ENCODE results near the gene IQGAP2. TPM values are rescaled to one million over a fixed set of nuclear protein-coding genes. Genes with fewer than 3 reads are reported as not detected.
"Not testable (repeated sequence)": the region's sequence is repeated elsewhere in the genome, so short reads cannot be mapped to it uniquely, and the experiment has no call there.

The IQGAP2 gene
- total and polyA plus RNA-seq, 2 donors (not counting 1 experiment from before 2014, with no cell fraction given) = 8.1 to 15.0 TPM

DNA sequence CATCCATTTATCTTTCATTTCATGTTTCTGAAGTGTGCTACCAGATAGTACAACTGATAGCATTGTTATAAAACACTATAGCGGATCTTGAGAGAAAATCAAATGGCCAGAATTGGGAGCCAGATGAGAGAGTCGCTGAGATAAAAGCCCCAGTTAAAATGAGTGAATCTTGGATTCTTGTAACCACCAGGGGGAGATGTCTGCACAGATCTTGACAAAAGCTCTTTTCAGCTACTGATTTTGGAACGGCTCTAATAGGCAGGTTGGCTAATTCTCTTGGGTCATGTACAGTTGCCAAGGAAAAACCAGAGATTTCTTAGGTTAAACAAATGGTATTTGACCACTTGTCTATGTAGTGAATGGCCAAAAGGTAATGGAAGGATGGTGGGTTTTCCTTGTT is 198.4 kb downstream of the IQGAP2 start:
- no peak overlapping the region for H3K27ac Mint-ChIP-seq
- CTCF ChIA-PET = interaction anchor here (0.9 to 6.8 kb wide), 12 partner anchors 10 to 476 kb away, joined by 3 to 102 read pairs (median 4); no protein-coding TSS in a partner anchor
- H3K4me1 Mint-ChIP-seq = no peaks in the 10 kb centered on the region

DNA sequence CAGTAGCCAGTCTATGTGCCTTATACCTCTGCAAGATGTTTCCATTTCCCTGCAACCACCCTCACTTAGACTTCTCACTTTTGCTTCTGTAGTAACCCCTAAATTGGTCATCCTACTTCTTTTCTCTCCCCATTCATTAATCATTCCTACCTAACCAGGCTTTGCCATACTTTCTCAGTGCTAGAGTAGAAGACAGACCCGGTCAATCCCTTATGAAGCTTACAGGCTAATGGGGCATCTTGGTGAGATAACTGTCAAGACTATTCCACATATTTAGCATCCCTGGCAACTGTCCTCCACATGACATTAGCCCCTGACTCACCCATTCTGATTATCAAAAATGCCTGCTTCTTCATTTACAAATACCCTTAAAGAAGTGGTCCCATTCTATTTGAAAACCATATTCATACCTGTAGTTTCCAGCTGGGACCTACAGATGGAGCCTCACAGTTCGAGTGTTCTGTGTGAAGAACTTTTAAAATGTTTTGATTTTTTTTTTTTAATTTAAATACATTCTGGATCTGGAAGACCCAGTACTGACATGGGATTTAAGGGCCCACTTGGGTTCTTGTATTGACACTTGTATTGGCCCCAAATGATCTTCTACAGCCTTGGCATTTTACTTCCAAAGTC is 199.1 kb downstream of the IQGAP2 start:
- no peak overlapping the region for H3K4me3 ChIP-seq (ENCODE audit: control extremely low read depth in 1 of 5, extremely low read depth in 1 of 5, insufficient read depth in 1 of 5, low read depth in 2 of 5, low read length in 4 of 5)
- no peak overlapping the region for H3K27ac ChIP-seq (ENCODE audit: low read length in 2 of 2)
- CTCF ChIA-PET = interaction anchor here (0.9 to 6.8 kb wide), 12 partner anchors 10 to 476 kb away, joined by 3 to 102 read pairs (median 4); no protein-coding TSS in a partner anchor
- H3K4me1 Mint-ChIP-seq = peaks cover under 1% of the 10 kb centered on the region
- POLR2A ChIA-PET = no interaction called here
- H3K79me2 ChIP-seq (ENCODE audit: control insufficient read depth, insufficient read depth, low read length) = no peaks in the 10 kb centered on the region
- no peaks in the 10 kb centered on the region for H3K4me1 ChIP-seq (ENCODE audit: control insufficient read depth in 2 of 2, insufficient read depth in 2 of 2, low read length in 2 of 2)
- WGBS (ENCODE audit: insufficient coverage) = 100% methylated on average over 1 of the region's 2 CpGs
- no peaks in the 10 kb centered on the region for H4K20me1 ChIP-seq (ENCODE audit: control insufficient read depth, insufficient read depth, low read length, poor library complexity, severe bottlenecking)
- no peak overlapping the region for H3K9ac ChIP-seq (ENCODE audit: low read length)
- peaks cover 0 to 14% of the 10 kb centered on the region in 2 experiments for H3K36me3 ChIP-seq (replicated peaks in 1 of 2; ENCODE audit: control extremely low read depth in 1 of 2, control insufficient read depth in 1 of 2, extremely low read depth in 1 of 2, insufficient read depth in 2 of 2, low read length in 1 of 2)
- intact Hi-C loops (cut with micrococcal nuclease) = loop anchor here (5.0 kb wide), 1 partner anchor 475 kb away; no protein-coding TSS in a partner anchor
- TF ChIP-seq, protein P1, sequence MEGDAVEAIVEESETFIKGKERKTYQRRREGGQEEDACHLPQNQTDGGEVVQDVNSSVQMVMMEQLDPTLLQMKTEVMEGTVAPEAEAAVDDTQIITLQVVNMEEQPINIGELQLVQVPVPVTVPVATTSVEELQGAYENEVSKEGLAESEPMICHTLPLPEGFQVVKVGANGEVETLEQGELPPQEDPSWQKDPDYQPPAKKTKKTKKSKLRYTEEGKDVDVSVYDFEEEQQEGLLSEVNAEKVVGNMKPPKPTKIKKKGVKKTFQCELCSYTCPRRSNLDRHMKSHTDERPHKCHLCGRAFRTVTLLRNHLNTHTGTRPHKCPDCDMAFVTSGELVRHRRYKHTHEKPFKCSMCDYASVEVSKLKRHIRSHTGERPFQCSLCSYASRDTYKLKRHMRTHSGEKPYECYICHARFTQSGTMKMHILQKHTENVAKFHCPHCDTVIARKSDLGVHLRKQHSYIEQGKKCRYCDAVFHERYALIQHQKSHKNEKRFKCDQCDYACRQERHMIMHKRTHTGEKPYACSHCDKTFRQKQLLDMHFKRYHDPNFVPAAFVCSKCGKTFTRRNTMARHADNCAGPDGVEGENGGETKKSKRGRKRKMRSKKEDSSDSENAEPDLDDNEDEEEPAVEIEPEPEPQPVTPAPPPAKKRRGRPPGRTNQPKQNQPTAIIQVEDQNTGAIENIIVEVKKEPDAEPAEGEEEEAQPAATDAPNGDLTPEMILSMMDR (IDR thresholded peaks at IDR 0.05) = no peak
- TF ChIP-seq EZH2 (IDR thresholded peaks at IDR 0.05; ENCODE audit: borderline replicate concordance, insufficient read depth, low read depth, low read length, poor library complexity, severe bottlenecking) = no peak
- H3K9me3 ChIP-seq (ENCODE audit: control extremely low read depth in 1 of 3, control insufficient read depth in 2 of 3, insufficient read depth in 1 of 3, low read length in 2 of 3) = no peaks in the 10 kb centered on the region
- H3K27me3 ChIP-seq (replicated peaks in 1 of 4; ENCODE audit: control extremely low read depth in 1 of 4, control insufficient read depth in 3 of 4, insufficient read depth in 4 of 4, low read length in 3 of 4) = no peaks in the 10 kb centered on the region
- no peak overlapping the region for H3K4me2 ChIP-seq (replicated peaks; ENCODE audit: low read depth, low read length, poor library complexity, severe bottlenecking)
- no peak overlapping the region for H3K27ac Mint-ChIP-seq
- no peak overlapping the region for H2AFZ ChIP-seq (ENCODE audit: insufficient read depth, low read depth, low read length, poor library complexity, severe bottlenecking)
- H3K27me3 Mint-ChIP-seq = no peaks in the 10 kb centered on the region
- H3K9me3 Mint-ChIP-seq (ENCODE audit: insufficient read depth) = no peaks in the 10 kb centered on the region
- DNase-seq (no peak), ATAC-seq (ENCODE audit: low read depth) (no peak)
- H3K4me3 Mint-ChIP-seq = no peak overlapping the region

More for the DNA sequence above, 198.4 kb downstream of the IQGAP2 start:
- intact Hi-C loops (cut with micrococcal nuclease) = loop anchor here (1.0 to 5.0 kb wide), 2 partner anchors 40 to 476 kb away; no protein-coding TSS in a partner anchor
- Histone ChIP-seq H3K27me3 (replicated peaks in 1 of 4; ENCODE audit: control extremely low read depth in 1 of 4, control insufficient read depth in 3 of 4, insufficient read depth in 4 of 4, low read length in 3 of 4) (no peaks in the 10 kb centered on the region), H3K4me1 (ENCODE audit: control insufficient read depth in 2 of 2, insufficient read depth in 2 of 2, low read length in 2 of 2) (no peaks in the 10 kb centered on the region), H3K9ac (ENCODE audit: low read length) (no peak overlapping the region), H3K27ac (ENCODE audit: low read length in 2 of 2) (no peak overlapping the region), H3K36me3 (replicated peaks in 1 of 2; ENCODE audit: control extremely low read depth in 1 of 2, control insufficient read depth in 1 of 2, extremely low read depth in 1 of 2, insufficient read depth in 2 of 2, low read length in 1 of 2) (peaks cover 0 to 12% of the 10 kb centered on the region in 2 experiments), H3K4me2 (replicated peaks; ENCODE audit: low read depth, low read length, poor library complexity, severe bottlenecking) (no peak overlapping the region), H4K20me1 (ENCODE audit: control insufficient read depth, insufficient read depth, low read length, poor library complexity, severe bottlenecking) (no peaks in the 10 kb centered on the region), H3K9me3 (ENCODE audit: control extremely low read depth in 1 of 3, control insufficient read depth in 2 of 3, insufficient read depth in 1 of 3, low read length in 2 of 3) (no peaks in the 10 kb centered on the region), H2AFZ (ENCODE audit: insufficient read depth, low read depth, low read length, poor library complexity, severe bottlenecking) (no peak overlapping the region), H3K79me2 (ENCODE audit: control insufficient read depth, insufficient read depth, low read length) (no peaks in the 10 kb centered on the region), H3K4me3 (ENCODE audit: control extremely low read depth in 1 of 5, extremely low read depth in 1 of 5, insufficient read depth in 1 of 5, low read depth in 2 of 5, low read length in 4 of 5) (no peak overlapping the region)
- peak; percentile 67 for DNase-seq
- ATAC-seq (ENCODE audit: low read depth) = peak; percentile 47
- WGBS (ENCODE audit: insufficient coverage) = 29% methylated on average over 2 of the region's 3 CpGs
- TF ChIP-seq, protein P1 (IDR thresholded peaks at IDR 0.05) = peak; percentile 78
- no peak for TF ChIP-seq EZH2 (IDR thresholded peaks at IDR 0.05; ENCODE audit: borderline replicate concordance, insufficient read depth, low read depth, low read length, poor library complexity, severe bottlenecking)
- POLR2A ChIA-PET = no interaction called here
- no peaks in the 10 kb centered on the region for H3K27me3 Mint-ChIP-seq
- H3K9me3 Mint-ChIP-seq (ENCODE audit: insufficient read depth) = no peaks in the 10 kb centered on the region
- H3K4me3 Mint-ChIP-seq = no peak overlapping the region

DNA sequence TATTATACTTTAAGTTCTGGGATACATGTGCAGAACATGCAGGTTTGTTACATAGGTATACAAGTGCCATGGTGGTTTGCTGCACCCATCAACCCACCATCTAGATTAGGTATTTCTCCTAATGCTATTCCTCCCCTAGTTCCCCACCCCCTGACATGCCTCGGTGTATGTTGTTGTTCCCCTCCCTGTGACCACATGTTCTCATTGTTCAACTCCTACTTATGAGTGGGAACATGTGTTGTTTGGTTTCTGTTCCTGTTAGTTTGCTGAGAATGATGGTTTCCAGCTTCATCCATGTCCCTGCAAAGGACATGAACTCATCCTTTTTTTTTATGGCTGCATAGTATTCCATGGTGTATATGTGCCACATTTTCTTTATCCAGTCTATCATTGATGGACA is 200.9 kb downstream of the IQGAP2 start:
- peaks cover 0 to 13% of the 10 kb centered on the region in 2 experiments for H3K36me3 ChIP-seq (replicated peaks in 1 of 2; ENCODE audit: control extremely low read depth in 1 of 2, control insufficient read depth in 1 of 2, extremely low read depth in 1 of 2, insufficient read depth in 2 of 2, low read length in 1 of 2)
- not testable (repeated sequence) for H3K4me3 Mint-ChIP-seq

More for the DNA sequence above, 200.9 kb downstream of the IQGAP2 start:
- H3K4me2 ChIP-seq (replicated peaks; ENCODE audit: low read depth, low read length, poor library complexity, severe bottlenecking); H3K4me3 ChIP-seq (ENCODE audit: control extremely low read depth in 1 of 5, extremely low read depth in 1 of 5, insufficient read depth in 1 of 5, low read depth in 2 of 5, low read length in 4 of 5); H3K79me2 ChIP-seq (ENCODE audit: control insufficient read depth, insufficient read depth, low read length); POLR2A ChIA-PET; H3K9ac ChIP-seq (ENCODE audit: low read length); H3K27me3 ChIP-seq (replicated peaks in 1 of 4; ENCODE audit: control extremely low read depth in 1 of 4, control insufficient read depth in 3 of 4, insufficient read depth in 4 of 4, low read length in 3 of 4); ATAC-seq (ENCODE audit: low read depth); H2AFZ ChIP-seq (ENCODE audit: insufficient read depth, low read depth, low read length, poor library complexity, severe bottlenecking); H3K4me1 Mint-ChIP-seq; H3K27me3 Mint-ChIP-seq; H3K4me1 ChIP-seq (ENCODE audit: control insufficient read depth in 2 of 2, insufficient read depth in 2 of 2, low read length in 2 of 2); DNase-seq; H4K20me1 ChIP-seq (ENCODE audit: control insufficient read depth, insufficient read depth, low read length, poor library complexity, severe bottlenecking); H3K27ac Mint-ChIP-seq; H3K9me3 Mint-ChIP-seq (ENCODE audit: insufficient read depth); H3K9me3 ChIP-seq (ENCODE audit: control extremely low read depth in 1 of 3, control insufficient read depth in 2 of 3, insufficient read depth in 1 of 3, low read length in 2 of 3); H3K27ac ChIP-seq (ENCODE audit: low read length in 2 of 2): not testable (repeated sequence)
- CTCF ChIA-PET = interaction anchor here (1.3 kb wide), 1 partner anchor 171 kb away, joined by 5 read pairs; no protein-coding TSS in a partner anchor
- WGBS (ENCODE audit: insufficient coverage) = no CpG with 5 or more reads among the region's 1 CpG
- intact Hi-C loops (cut with micrococcal nuclease) = loop anchor here (5.0 kb wide), 1 partner anchor 473 kb away; no protein-coding TSS in a partner anchor
